Right lobe of liver (tissue), 6 donors: ENCODE measurements around the gene KRTAP5-2. TPM values are rescaled to one million over a fixed set of nuclear protein-coding genes. Genes with fewer than 3 reads are reported as not detected.

Experiments used
- ATAC-seq, 4 donors: fragments of 200-7000 bp; cut with Tn5 transposase; one replicate each; pipeline ENCODE4 v1.9.1; 2020; ENCODE audit warnings: mild to moderate bottlenecking in 4 of 4, moderate library complexity in 4 of 4
- DNase-seq, 3 donors: peaks; one replicate each; pipeline ENCODE4 v3.0.0-alpha.2; 2020
- H3K27ac ChIP-seq, 3 donors: fragments of 200-600 bp; one replicate each; pipeline ENCODE4 v1.8.0; 2022
- H3K27me3 ChIP-seq, 2 donors: fragments of 200-600 bp; one replicate each; pipeline ENCODE4 v1.8.0; 2022
- H3K36me3 ChIP-seq, 4 donors: fragments of 200-600 bp; sonication (generic) in 1 of 4; one replicate each; pipeline versions ENCODE4 v1.5.1 to v1.8.0; 2017 to 2022; ENCODE audit warnings: control low read depth in 1 of 4
- H3K4me1 ChIP-seq, 4 donors: fragments of 200-600 bp; sonication (generic) in 1 of 4; one replicate each; pipeline versions ENCODE4 v1.5.1 to v1.8.0; 2017 to 2022; ENCODE audit warnings: control low read depth in 1 of 4
- H3K4me3 ChIP-seq, 3 donors: fragments of 200-600 bp; one replicate each; pipeline ENCODE4 v1.8.0; 2022
- H3K9me3 ChIP-seq, 4 donors: fragments of 200-600 bp; sonication (generic) in 1 of 4; one replicate each; pipeline versions ENCODE4 v1.5.1 to v1.8.0; 2017 to 2022; ENCODE audit warnings: control low read depth in 1 of 4
- CTCF ChIP-seq, 4 donors: fragments of 200-600 bp in 3 of 4; fragments of 450-650 bp in 1 of 4; IDR thresholded peaks; one replicate each; pipeline versions ENCODE4 v1.5.1 to v1.8.0; 2016 to 2022; ENCODE audit warnings: antibody characterized with exemption in 4 of 4, mild to moderate bottlenecking in 2 of 4
- POLR2A ChIP-seq: fragments of 450-650 bp; IDR thresholded peaks from one replicate; pipeline ENCODE4 v1.6.1; 2017; ENCODE audit warnings: antibody characterized with exemption, mild to moderate bottlenecking
- WGBS: methylation state at CpG from one replicate; pipeline ENCODE4 v1.1.6; 2018; ENCODE audit warnings: low coverage, low lambda C conversion rate; ENCODE audit not compliant: insufficient coverage; ENCODE audit errors: missing lambda C conversion rate; 5-methylcytosine and 5-hydroxymethylcytosine counted together
- intact Hi-C, 2 donors: fragments of 100-400 bp; cut with DNase I; formaldehyde crosslinking; loops; one replicate each; pipeline versions ENCODE4 v1.11.2 to v1.14.1; 2022
- total RNA-seq, 6 experiments: library from RNA; depleted of rRNA in 2 of 6; stranded (reverse); fragments of >200 nt in 2 of 6; fragmentation: NEBNext Ultra II Directional in 3 of 6; extraction: Animal tissue kit (Norgen Biotek cat#: 25700) in 3 of 6; gene quantifications; one replicate each; pipeline versions ENCODE4 v1.1.0 to v1.2.4, GENCODE V29; 2016 to 2023
- donor health status: DM: no; HTN: yes; CAD: no.
- donor health status: DM: no; HTN: no; CAD: no.
- donor health status: DM: no; HTN: no; CAD: no.
- donor health status: DM: no; HTN: yes; CAD: no.
- donor health status: DM: no; HTN: yes; CAD: no.

The KRTAP5-2 gene
- total RNA-seq, 6 experiments from 2014 or later, result not detected

DNA sequence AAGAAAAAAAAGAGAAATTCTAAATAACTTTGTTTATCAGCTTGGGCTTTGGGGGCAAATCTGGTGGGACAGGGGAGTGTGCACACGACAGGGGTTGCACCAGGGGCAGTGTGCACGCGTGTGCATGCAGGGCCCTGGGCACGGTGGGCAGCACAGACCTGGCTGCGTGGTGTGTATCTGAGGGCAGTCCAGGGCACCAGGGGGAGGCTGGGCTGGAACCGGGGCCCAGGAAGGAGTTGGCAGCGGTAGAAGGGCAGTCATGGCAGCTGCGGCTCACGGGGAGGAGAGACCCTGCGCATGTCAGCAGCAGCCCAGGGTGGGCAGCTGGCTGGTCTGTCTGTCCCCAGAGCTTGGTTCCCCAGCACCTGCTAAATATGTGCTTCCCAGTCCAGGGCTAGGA is 35.8 kb upstream of the KRTAP5-2 start:
- no peaks in the 10 kb centered on the region for H3K9me3 ChIP-seq
- H3K27me3 ChIP-seq, result no peaks in the 10 kb centered on the region
- no peak for DNase-seq
- H3K4me3 ChIP-seq, result no peak overlapping the region
- intact Hi-C loops, result loop anchor here in 1 of 2 donors (10.0 kb wide), 1 partner anchor 89 kb away; no protein-coding TSS in a partner anchor
- ATAC-seq, result no peak
- no CpG with 5 or more reads among the region's 10 CpGs for WGBS
- no peak overlapping the region for H3K27ac ChIP-seq
- H3K36me3 ChIP-seq, result no peaks in the 10 kb centered on the region
- H3K4me1 ChIP-seq, result no peaks in the 10 kb centered on the region
- no peak for TF ChIP-seq POLR2A
- no peak for TF ChIP-seq CTCF (IDR thresholded peaks at IDR 0.05)

DNA sequence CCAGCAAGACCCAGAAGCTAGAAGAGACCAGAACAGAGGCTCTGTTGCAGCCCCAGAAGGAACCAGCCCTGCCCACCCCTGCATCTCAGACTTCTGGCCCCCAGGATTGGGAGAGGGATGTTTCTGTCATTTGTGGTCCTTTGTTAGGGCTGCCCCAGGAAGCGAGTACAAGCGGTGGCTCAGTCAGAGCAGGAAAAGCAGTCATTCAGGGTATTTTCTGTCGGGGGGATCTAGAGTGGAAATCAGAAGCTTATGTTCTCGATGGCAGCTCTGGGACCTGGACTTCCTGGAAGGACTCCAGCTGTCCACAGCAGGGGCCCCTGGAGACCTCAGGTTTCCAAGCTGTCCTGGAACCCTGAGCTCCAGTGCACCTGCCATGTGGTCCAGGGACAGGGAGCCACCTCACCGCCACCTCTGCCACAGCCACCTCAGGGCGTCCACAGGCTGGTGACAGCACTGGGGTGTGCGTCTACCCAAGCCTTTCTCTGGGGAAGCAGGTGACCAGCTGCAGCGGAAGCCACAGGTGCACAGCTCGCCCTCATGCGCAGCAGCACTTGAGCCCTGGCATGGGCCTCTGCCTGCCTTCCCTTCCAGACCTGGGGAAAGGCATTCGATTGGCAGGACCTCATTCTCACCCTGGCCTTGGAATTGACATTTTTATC is 34.1 kb upstream of the KRTAP5-2 start:
- Histone ChIP-seq H3K36me3 (no peaks in the 10 kb centered on the region), H3K27me3 (no peaks in the 10 kb centered on the region), H3K4me1 (no peaks in the 10 kb centered on the region), H3K4me3 (no peak overlapping the region), H3K27ac (no peak overlapping the region), H3K9me3 (no peaks in the 10 kb centered on the region)
- WGBS, result no CpG with 5 or more reads among the region's 11 CpGs
- intact Hi-C loops, result loop anchor here in 1 of 2 donors (10.0 kb wide), 1 partner anchor 87 kb away; no protein-coding TSS in a partner anchor
- TF ChIP-seq CTCF (IDR thresholded peaks at IDR 0.05), result no peak
- TF ChIP-seq POLR2A, result no peak
- ATAC-seq, result no peak
- no peak for DNase-seq

- whole genome bisulfite sequencing, result 50% methylated on average over 7 of the region's 13 CpGs
- Histone ChIP-seq H3K9me3 (no peaks in the 10 kb centered on the region), H3K27me3 (no peaks in the 10 kb centered on the region), H3K36me3 (no peaks in the 10 kb centered on the region), H3K4me1 (no peaks in the 10 kb centered on the region), H3K4me3 (no peak overlapping the region), H3K27ac (no peak overlapping the region)
- TF ChIP-seq CTCF (IDR thresholded peaks at IDR 0.05), result no peak
- TF ChIP-seq POLR2A, result no peak
- no peak for DNase-seq
- ATAC-seq, result no peak
- intact Hi-C loops, result loop anchor here in 1 of 2 donors (10.0 kb wide), 1 partner anchor 86 kb away; no protein-coding TSS in a partner anchor
Observed at GRCh38 chr11:1631066-1631568, 33.0 kb upstream of the KRTAP5-2 start.

GRCh38 chr11:1630271-1630670 is 32.2 kb upstream of the KRTAP5-2 start:
- TF ChIP-seq POLR2A (no peak), CTCF (IDR thresholded peaks at IDR 0.05) (no peak)
- WGBS, result no CpG with 5 or more reads among the region's 2 CpGs
- H3K27ac ChIP-seq, result no peak overlapping the region
- H3K4me3 ChIP-seq, result no peak overlapping the region
- intact Hi-C loops, result loop anchor here in 1 of 2 donors (10.0 kb wide), 1 partner anchor 85 kb away; no protein-coding TSS in a partner anchor
- no peaks in the 10 kb centered on the region for H3K27me3 ChIP-seq
- no peaks in the 10 kb centered on the region for H3K4me1 ChIP-seq
- no peak for ATAC-seq
- no peak for DNase-seq
- no peaks in the 10 kb centered on the region for H3K9me3 ChIP-seq
- no peaks in the 10 kb centered on the region for H3K36me3 ChIP-seq
